HepG2 (cell line): Measurements from ENCODE around the gene CSNK2B. TPM values are rescaled to one million over a fixed set of nuclear protein-coding genes. Genes with fewer than 3 reads are reported as not detected.

Experiments used
- ATF2 ChIP-seq: sonication (generic); formaldehyde crosslinking; IDR thresholded peaks from 2 replicates; pipeline ENCODE4 v1.4.0; 2020; ENCODE audit warnings: missing genetic modification reagents
- ATRX ChIP-seq: sonication (generic); formaldehyde crosslinking; IDR thresholded peaks from 2 replicates; pipeline ENCODE4 v1.4.0; 2020; ENCODE audit warnings: missing genetic modification reagents, borderline replicate concordance
- CREB1 ChIP-seq, 2 experiments: fragments of 450-650 bp in 1 of 2; IDR thresholded peaks; 2 replicates each; pipeline ENCODE4 v1.6.1; 2016 to 2017; ENCODE audit warnings: control low read depth in 1 of 2, mild to moderate bottlenecking in 1 of 2, missing compliant biosample characterization in 1 of 2, missing genetic modification characterization in 1 of 2
- CTCF ChIP-seq: sonication (generic); formaldehyde crosslinking; IDR thresholded peaks from 2 replicates; pipeline ENCODE4 v1.5.0; 2020; ENCODE audit warnings: mild to moderate bottlenecking, missing genetic modification reagents, moderate library complexity
- GATAD1 ChIP-seq: IDR thresholded peaks from 2 replicates; pipeline ENCODE4 v1.6.1; 2016; ENCODE audit warnings: missing genetic modification reagents, missing compliant biosample characterization
- GTF3A ChIP-seq: sonication (generic); formaldehyde crosslinking; conservative IDR thresholded peaks from 2 replicates; pipeline ENCODE4 v1.4.0; 2020; ENCODE audit warnings: mild to moderate bottlenecking, missing genetic modification reagents
- HMG20A ChIP-seq: IDR thresholded peaks from 2 replicates; pipeline ENCODE4 v1.6.1; 2016; ENCODE audit warnings: borderline replicate concordance
- MAF1 ChIP-seq: sonication (generic); formaldehyde crosslinking; IDR thresholded peaks from 2 replicates; pipeline ENCODE4 v1.5.0; 2020; ENCODE audit warnings: missing genetic modification reagents, borderline replicate concordance
- PCBP1 ChIP-seq: fragments of 200-400 bp; formaldehyde crosslinking; IDR thresholded peaks from 2 replicates; pipeline ENCODE4 v1.6.1; 2017; ENCODE audit warnings: mild to moderate bottlenecking, low read depth, low read length, borderline replicate concordance
- SNAPC4 ChIP-seq: sonication (generic); formaldehyde crosslinking; IDR thresholded peaks from 2 replicates; pipeline ENCODE4 v1.4.0; 2020; ENCODE audit warnings: mild to moderate bottlenecking, missing genetic modification reagents
- SP5 ChIP-seq: IDR thresholded peaks from 2 replicates; pipeline ENCODE4 v1.6.1; 2016; ENCODE audit warnings: low read depth, borderline replicate concordance
- SYNCRIP ChIP-seq: fragments of 200-400 bp; formaldehyde crosslinking; IDR thresholded peaks from 2 replicates; pipeline ENCODE4 v1.6.1; 2018; ENCODE audit warnings: mild to moderate bottlenecking, low read depth, low read length; ENCODE audit not compliant: insufficient read depth
- TOPORS ChIP-seq: sonication (generic); formaldehyde crosslinking; IDR thresholded peaks from 2 replicates; pipeline ENCODE4 v1.8.0; 2023; ENCODE audit warnings: mild to moderate bottlenecking, missing genetic modification reagents
- ZBTB37 ChIP-seq: sonication (generic); formaldehyde crosslinking; IDR thresholded peaks from 2 replicates; pipeline ENCODE4 v1.4.0; 2020; ENCODE audit warnings: mild to moderate bottlenecking, missing genetic modification reagents
- ZBTB8A ChIP-seq: sonication (generic); formaldehyde crosslinking; IDR thresholded peaks from 2 replicates; pipeline ENCODE4 v1.4.0; 2020; ENCODE audit warnings: mild to moderate bottlenecking, low read depth, missing genetic modification reagents, borderline replicate concordance
- ZC3H13 ChIP-seq: sonication (generic); formaldehyde crosslinking; IDR thresholded peaks from 2 replicates; pipeline ENCODE4 v1.8.1; 2023; ENCODE audit warnings: mild to moderate bottlenecking, missing genetic modification reagents, moderate library complexity
- ZNF335 ChIP-seq: sonication (generic); formaldehyde crosslinking; IDR thresholded peaks from 2 replicates; pipeline ENCODE4 v1.4.0; 2020; ENCODE audit warnings: missing genetic modification reagents
- ZNF589 ChIP-seq: sonication (generic); formaldehyde crosslinking; conservative IDR thresholded peaks from 2 replicates; pipeline ENCODE4 v1.8.0; 2022; ENCODE audit warnings: mild to moderate bottlenecking, moderate library complexity, missing genetic modification reagents
- polyA plus RNA-seq, 8 experiments: library from polyadenylated mRNA; depleted of rRNA in 3 of 8; stranded (reverse) in 7 of 8; unstranded in 1 of 8; fragments of >200 nt; fragmentation: Illumina TruSeq in 4 of 8; extraction: Trizol in 4 of 8; gene quantifications; 2 replicates each; pipeline versions ENCODE4 v1.2.1 to v1.2.3, GENCODE V29; 2011 to 2016; ENCODE audit warnings: low read depth in 4 of 8, missing spikeins in 1 of 8, mixed read lengths in 1 of 8; ENCODE audit not compliant: insufficient read depth in 1 of 8
- total RNA-seq, 5 experiments: library from RNA; depleted of rRNA; stranded (reverse); fragments of >200 nt; fragmentation: Illumina TruSeq; extraction: Trizol; gene quantifications; 2 replicates each; pipeline ENCODE4 v1.2.3, GENCODE V29; 2016; ENCODE audit warnings: low read depth in 1 of 5

CSNK2B gene
- total and polyA plus RNA-seq, 2 of the 13 experiments (the other 11 are each of a cell fraction or from before 2014, with no cell fraction given), result 111 to 296 TPM

- TF ChIP-seq ATF2 (CRISPR knock-in tag), result peak; percentile 59; the same call in 1 of the 2 replicates
- 0 out of 2 replicates have a peak, but pooled peaks have one; percentile 35 for TF ChIP-seq ZNF589 (CRISPR knock-in tag)
- TF ChIP-seq ZC3H13, result peak; percentile 72; the same call in 1 of the 2 replicates
- TF ChIP-seq PCBP1, result peak; percentile 70; the same call in 1 of the 2 replicates
- TF ChIP-seq HMG20A (CRISPR knock-in tag), result no peak
- TF ChIP-seq ZBTB37 (CRISPR knock-in tag), result no peak
- TF ChIP-seq ZBTB8A (CRISPR knock-in tag), result peak; percentile 19; the same call in 1 of the 2 replicates
- TF ChIP-seq GATAD1, result peak; percentile 83
- TF ChIP-seq SNAPC4 (CRISPR knock-in tag), result peak; percentile 99
- TF ChIP-seq ATRX (CRISPR knock-in tag), result no peak
- TF ChIP-seq GTF3A (CRISPR knock-in tag), result peak; percentile 67; the same call in 1 of the 2 replicates
- no peak for TF ChIP-seq SYNCRIP
- peak; percentile 94 for TF ChIP-seq CREB1 (IDR thresholded peaks at IDR 0.05)
- TF ChIP-seq CREB1 (CRISPR knock-in tag; IDR thresholded peaks at IDR 0.05), result peak; percentile 95
- peak; percentile 84 for TF ChIP-seq ZNF335 (CRISPR knock-in tag)
- peak; percentile 92 for TF ChIP-seq TOPORS (CRISPR knock-in tag)
- no peak for TF ChIP-seq CTCF
- peak; percentile 86 for TF ChIP-seq SP5
- peak; percentile 71; the same call in 1 of the 2 replicates for TF ChIP-seq MAF1
Observed at GRCh38 chr6:31619805-31620585, 45.9 kb upstream of the CSNK2B start (continued).
